HG03097 (cell line): Measurements from ENCODE around the gene CDC42EP4.
"Not testable (repeated sequence)": the region's sequence is repeated elsewhere in the genome, so short reads cannot be mapped to it uniquely, and the experiment has no call there.

Source experiments
- ATAC-seq: cut with Tn5 transposase; IDR thresholded peaks from one replicate; pipeline ENCODE4 v1.9.1; 2021; ENCODE audit not compliant: unreplicated experiment, low FRiP score

The CDC42EP4 gene

DNA sequence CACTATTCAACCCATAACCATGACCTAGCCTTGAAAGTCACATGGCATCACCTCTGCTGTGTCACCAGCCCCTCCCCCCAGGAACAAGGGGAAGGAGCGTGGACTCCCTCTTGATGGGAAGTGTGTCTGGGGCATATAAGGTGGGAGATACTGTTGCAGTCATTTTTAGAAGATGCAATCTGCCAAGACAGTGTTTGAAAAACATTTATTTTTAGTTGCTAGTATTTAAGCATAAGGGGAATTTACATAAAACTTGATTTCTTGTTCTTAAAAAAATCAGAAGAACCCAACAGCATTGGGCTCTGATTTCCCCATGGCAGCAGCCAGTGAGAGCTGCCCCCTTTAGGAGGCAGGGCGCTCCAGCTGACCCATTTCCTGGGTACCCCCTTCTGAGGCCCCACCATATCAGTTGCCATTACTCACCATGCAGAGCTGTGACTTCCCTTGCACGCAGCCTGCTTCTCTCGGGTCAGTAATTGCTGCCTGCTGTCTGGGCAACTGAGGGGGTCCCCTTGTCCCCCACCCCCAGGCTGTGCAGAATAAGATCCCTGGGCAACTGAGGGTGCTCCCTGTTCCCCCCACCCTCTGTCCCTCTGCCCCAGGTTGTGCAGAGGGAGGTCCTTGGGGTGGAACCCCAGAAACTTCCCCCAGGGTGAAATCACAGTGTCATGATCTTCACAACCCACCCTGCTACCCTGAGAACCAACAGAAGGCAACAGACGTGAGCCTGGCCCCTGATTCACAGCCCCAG, 11.8 kb upstream of the CDC42EP4 start:
- no peak for ATAC-seq

DNA sequence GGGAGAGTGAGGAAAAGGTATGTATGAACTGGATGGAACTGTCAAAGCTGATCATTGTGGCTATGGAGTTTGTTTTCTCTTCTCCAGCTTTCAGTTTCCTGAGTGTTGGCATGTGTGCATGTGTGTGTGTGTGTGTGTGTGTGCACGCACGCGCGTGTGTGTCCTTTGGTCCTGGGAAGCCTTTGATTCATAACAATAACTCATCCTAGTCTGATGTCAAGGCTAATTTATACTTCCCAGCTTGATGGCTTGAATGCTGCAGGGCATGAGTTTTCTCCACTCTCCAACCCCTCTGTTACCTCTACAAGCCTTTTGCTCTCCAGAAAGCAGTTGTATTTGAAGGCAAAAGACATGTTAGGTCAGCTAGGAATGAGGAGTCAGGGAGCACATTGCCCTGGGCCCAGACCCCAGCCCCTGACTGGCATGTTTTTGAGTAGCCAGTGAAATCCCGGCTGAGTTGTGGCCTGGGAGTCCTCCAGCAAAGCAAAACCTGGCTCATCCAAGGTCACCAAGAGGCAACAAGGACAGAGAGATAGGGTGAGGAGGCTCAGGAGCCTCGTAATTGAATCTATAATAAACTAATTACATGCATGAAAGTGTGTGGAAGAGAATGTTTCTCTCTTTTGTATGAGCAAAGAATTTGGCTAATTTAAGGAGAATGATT, 8.9 kb upstream of the CDC42EP4 start:
- no peak for ATAC-seq

DNA sequence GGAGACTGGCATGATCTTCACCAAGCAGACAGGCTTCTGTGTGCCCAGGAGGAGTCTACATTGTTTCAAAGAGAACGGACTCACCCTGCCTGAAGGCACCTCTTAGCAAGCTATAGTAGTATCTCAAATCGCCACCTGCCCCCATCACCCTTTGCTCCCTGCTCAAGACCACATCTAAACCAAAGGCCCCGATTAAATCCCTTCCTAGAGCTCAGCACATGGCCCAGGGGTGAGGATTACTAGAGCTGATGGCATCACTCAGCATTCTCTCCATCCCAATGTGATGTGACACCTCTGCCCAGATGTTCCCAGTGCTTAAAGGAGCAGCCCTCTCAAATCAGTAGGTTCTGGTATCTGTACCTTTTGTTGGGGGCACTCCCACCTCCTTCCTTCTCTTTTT, 8.0 kb upstream of the CDC42EP4 start:
- no peak for ATAC-seq

DNA sequence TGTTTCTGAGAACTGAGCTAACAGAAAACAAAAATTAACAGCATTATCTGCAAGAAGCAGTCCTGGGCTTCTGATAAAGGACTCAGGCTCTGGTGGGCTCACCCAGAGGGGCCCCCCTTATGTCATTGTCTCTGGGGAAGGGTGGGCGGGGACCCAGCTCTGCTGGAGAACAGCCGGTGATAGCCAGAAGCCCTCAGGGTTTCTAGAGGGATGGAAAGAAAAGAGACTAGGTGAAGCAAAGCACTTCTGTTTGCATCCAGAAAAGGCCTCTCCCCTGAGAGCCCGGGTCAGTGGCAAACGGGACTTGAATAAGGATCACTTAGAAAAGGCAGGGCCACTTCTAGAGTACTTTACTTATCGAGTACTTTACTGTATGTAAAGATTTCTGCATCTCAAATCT, 7.0 kb upstream of the CDC42EP4 start:
- ATAC-seq: no peak

DNA sequence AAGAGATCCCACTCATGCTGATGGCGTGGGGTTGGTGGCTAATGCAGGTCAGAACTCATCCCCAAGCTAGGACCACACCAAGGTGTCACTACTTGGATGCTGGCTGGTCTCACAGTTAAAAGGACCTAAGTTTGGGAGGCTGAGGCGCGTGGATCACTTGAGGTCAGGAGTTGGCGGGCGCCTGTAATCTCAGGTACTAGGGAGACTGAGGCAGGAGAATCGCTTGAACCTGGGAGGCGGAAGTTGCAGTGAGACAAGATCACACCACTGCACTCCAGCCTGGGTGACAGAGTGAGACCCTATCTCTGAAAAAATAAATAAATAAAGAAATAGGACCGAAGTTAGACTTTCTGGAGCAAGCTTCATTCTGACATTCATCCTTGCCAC, 6.6 kb upstream of the CDC42EP4 start:
- no peak for ATAC-seq

DNA sequence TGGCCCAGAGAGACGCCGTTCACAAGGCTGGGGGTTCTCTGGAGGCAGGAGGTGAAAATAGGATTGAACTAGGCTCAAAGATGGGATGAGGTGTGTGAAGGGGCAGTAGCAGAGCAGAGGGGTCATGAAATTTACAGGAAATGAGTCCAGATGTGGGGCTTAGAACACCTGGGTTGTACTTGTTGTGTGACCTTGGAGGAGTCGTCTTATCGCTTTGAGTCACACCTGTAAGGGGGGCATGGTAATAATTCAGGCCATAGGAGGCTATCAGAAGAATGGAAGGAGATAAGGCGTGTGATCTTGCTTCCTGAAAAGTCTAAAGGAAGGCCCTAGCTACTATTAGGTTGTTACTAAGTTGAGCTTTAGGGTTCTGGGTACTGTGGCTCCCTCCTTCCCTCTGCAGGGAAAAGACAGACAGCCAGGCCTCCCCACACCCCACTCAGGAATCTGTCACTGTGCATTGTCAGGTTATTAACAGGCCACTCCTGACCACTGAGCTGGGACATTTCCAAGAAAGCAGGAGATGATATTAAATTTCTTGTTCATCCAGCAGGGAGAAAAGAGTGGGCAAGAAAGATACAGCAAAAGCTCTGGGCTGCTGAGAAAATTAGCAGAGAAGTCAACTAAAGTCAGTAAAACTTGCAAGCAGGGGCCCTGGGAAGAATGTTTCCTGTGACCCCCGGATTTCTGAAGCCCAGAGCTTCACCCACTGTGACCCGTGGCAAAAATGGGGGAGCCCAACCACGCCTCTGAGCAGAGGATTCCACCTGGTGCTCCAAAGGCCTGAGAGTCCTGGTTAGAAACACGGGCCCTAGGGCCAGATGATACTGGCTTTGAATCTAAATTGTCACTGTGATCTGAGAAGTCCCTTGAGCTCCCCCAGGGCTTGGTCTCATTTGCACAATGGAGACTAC, 6.0 kb upstream of the CDC42EP4 start:
- no peak for ATAC-seq

DNA sequence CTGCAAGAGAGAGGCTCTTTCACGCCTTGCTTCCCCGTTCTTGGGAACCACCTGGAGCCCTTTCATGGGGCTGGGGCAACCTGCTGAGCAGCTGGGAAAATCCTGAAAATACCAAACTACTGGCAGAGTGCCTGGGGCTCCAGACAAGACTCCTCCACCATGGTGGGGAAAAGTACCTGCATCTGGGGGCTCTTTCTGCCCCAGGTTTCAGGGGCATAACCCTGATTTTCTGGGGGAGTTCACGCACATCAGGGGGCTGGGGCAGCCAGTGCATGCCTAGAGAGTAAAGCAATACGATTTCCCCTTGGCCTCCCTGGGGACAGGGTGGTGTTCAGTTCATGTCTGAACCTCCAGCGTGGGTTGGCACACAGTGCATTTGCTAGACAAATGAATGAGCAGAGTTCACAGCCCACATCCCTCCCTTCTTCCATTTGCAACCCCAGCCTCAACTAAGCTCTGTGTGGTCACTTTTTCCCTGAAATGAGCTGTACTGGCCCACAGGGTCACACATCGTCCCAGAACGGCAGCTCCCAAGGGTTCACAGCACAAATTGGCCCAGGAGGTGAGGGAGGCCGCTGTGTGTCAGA, 5.2 kb upstream of the CDC42EP4 start:
- ATAC-seq: peak; percentile 42

DNA sequence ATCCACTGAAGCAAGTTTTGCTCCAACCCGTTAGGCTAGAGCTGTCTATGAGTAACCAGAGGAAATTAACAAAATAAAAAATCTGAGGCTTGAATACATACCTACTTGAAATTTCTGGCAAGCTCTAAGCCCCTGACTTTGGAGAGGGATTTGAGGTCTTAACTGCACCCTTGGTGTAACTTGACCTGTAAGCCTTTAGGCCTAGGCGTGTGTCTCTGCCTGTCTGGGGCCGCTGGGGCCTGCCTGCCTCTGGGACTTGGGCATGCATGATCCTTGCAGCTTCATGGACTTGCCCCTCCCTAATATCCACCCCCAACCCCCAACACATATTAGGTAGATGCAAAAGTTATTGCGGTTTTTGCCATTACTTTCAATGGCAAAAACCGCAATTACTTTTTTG, 3.7 kb upstream of the CDC42EP4 start:
- ATAC-seq: no peak

DNA sequence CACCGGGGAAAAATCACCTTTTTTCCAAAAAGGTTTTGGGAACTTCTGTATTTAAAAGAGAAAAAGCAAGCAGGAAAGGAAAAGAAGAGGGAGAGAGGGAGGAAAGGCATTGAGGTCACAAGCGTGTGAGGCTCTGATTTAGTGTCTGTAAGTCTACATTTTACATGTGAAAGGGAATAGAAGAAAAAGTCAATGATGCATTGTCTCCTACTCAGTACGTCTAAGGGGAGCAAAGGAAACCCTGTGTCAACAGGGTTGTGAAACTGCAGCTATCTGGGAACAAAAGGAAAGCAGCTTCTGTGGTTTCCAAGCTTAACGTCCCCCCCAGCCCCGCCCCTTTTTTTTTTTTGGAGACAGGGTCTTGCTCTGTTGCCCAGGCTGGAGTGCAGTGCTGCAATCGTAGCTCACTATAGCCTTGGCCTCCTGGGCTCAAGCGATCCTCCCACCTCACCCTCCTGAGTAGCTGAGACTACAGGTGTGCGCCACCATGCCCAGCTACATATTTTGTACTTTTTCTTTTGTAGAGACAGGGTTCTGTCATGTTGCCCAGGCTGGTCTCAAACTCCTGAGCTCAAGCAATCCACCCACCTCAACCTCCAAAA, 1.8 kb upstream of the CDC42EP4 start:
- ATAC-seq: no peak

DNA sequence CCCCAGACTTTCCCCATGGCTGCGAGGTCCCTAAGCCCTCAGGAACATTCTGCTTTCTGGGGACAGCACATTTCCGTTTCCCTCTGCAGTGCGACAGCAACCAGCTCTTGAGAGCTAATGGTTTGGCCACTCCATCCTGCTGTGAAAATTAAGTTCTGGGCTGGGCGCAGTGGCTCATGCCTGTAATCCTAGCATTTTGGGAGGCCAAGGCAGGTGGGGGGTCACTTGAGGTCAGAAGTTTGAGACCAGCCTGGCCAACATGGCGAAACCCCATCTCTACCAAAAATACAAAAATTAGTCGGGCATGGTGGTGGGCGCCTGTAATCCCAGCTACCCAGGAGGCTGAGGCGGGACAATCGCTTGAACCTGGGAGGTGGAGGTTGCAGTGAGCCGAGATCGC, 1.1 kb upstream of the CDC42EP4 start:
- ATAC-seq: not testable (repeated sequence)

DNA sequence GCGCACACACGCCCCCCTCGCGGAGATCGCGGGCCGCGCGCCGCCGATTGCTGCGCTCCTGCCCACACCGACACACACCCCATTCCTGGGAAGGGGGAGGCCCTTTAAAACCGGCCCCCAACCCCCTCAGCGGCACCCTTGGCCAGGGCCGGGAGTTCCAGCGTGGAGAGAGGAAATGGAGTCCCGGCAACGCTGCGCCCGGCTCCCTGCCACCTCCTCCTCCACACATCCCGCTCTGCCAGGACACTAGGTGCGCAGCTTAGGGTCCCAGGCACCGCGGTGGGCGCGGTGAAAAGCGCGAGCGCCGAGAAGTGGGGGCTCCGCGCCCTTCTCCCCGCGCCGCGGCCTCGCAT, 397 bp downstream of the CDC42EP4 start:
- ATAC-seq: peak; percentile 0

DNA sequence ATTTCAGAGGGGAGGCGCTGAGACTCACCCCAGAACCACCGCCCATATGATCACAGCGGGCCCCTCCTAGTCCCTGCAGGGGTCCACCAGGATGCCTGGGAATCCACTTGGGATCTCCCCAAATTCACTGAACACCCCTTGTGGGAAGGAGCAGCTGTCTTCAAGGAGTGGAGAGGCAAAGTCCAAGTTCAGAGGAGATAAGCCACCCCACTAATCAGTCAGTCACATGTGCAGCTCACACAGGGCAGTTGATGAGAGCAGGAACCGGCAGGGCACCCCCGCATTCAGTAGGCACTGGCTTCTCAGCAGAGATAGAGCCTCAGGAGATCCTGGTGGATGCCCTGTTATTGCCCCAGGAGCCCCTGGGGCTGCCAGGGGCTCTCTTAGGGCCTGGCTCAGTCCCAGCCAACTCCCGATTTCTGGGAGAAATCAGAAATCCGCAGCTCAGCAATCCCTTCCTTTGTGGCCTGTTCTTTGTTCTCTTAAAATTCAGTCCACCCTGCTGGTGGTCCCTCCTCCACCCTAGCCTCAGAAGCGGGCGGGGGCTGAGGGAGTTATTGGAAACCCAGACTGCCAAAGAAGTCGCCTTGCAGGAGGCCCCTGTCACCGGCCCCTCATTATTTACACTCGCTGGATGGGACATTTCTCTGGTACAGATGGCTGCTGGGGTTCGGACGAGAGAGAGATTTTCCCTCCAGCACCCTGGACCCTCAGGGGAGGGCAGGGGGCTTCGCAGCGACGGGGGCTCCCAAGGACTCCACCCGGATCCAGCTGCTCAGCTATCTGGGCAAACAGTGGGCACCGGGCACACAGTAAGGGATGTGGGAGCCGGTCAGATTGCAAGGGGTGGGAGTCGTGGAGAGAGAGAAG, 1.8 kb downstream of the CDC42EP4 start:
- no peak for ATAC-seq

DNA sequence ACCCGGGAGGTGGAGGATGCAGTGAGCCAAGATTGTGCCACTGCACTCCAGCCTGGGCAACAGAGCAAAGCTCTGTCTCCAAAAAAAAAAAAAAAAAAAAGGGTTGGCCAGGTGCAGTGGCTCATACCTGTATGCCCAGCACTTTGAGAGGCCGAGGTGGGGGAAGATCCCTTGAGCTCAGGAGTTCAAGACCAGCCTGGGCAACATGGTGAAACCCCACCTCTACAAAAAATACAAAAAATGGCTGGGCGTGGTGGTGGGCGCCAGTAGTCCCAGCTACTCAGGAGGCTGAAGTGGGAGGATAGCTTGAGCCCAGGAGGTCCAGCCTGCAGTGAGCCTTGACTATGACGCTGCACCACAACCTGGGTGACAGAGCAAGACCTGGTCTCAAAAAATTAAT, 2.8 kb downstream of the CDC42EP4 start:
- not testable (repeated sequence) for ATAC-seq

DNA sequence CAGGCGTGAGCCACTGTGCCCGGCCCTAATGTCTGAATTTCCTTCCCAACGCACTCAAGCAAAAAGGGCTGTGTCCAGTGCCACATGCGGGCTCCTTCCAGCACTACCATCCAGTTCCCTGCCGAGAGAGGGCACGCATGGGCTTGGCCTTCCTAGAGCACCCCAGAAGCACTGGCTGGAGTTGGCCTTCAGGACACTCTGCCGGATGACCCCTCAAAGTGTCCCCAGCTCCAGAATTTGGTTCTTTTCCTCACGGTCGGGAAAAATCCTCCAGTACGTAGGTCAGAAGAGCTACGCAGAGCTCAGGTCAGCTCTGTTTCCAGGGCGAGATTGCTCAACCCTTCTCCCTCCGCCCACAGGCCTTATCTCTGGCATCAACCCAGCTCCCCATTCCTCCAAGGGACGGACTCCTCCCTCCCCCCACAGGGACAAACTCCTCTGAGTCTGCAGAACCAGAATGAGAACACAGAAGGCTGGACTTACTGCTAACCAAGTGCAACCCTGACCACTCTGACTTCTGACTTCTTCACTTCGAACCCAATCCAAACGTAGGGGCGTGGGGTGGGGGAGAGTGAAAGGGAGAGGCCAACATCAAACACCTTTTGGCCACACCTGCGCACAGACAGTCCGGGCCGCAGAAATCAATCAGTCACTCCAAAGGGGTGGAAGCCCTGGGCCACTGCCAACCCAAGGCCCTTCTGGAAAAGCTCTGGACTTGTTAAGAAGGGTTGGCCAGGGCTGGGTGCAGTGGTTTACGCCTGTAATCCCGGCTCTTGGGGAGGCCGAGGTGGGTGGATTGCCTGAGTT, 3.6 kb downstream of the CDC42EP4 start:
- ATAC-seq: no peak

DNA sequence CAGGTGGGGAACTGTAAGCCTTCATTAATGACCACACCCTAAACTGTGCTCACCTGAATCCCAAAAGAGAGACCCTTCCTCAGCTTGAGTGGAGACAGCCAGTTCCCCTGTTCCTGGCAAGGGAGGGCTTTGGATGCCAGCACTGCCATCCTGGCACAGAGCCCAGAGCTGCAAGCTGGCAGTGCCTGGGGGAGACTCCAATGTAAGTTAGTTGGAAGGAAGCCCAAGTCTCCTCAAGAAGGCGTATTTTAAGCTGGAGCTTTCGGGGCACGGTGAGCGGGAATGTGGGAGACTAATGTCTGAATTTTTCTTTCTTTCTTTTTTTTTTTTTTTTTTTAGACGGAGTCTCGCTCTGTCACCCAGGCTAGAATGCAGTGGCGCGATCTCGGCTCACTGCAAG, 4.7 kb downstream of the CDC42EP4 start:
- ATAC-seq: no peak

DNA sequence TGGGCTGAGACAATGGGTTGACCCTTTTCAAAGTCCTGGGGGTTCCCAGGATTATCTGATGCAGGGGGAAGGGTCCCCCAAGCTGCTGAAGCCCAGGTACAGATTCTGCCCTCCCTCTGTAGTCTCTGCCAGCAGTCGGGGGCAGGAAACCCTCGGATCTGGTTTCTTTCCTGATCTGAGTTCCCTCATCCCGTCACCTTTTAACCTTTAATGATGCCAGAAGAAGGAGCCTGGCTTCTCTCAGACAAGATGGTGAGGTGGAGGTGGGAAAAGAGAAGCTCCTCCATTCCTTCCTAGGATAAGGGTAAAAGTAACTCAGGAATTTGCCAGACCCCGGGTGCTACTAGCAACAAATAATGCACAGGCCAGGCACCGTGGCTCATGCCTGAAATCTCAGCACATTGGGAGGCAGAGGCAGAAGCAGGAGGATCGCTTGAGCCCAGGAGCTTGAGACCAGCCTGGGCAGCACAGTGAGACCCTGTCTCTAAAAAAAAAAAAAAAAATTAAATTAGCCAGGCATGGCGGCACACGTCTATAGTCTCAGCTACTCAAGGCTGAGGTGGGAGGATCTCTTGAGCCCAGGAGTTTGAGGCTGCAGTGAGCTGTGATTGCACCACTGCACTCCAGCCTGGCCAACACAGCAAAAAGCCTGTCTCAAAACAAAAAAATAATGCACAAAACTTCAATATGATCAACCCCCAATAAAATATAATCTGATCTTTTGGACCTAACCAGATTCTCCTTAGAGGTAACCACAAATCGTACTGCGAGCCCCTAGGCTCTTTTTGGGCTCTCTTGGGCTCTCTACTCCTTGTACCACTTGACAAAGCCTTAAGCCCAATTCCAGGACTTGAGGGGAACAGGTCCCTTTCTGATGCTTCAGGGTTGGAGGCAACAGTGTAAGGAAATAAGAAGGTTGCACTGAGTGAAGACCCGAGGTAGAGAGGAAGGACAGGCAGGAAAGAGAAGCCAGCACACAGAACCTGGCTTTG, 5.7 kb downstream of the CDC42EP4 start:
- ATAC-seq: no peak

DNA sequence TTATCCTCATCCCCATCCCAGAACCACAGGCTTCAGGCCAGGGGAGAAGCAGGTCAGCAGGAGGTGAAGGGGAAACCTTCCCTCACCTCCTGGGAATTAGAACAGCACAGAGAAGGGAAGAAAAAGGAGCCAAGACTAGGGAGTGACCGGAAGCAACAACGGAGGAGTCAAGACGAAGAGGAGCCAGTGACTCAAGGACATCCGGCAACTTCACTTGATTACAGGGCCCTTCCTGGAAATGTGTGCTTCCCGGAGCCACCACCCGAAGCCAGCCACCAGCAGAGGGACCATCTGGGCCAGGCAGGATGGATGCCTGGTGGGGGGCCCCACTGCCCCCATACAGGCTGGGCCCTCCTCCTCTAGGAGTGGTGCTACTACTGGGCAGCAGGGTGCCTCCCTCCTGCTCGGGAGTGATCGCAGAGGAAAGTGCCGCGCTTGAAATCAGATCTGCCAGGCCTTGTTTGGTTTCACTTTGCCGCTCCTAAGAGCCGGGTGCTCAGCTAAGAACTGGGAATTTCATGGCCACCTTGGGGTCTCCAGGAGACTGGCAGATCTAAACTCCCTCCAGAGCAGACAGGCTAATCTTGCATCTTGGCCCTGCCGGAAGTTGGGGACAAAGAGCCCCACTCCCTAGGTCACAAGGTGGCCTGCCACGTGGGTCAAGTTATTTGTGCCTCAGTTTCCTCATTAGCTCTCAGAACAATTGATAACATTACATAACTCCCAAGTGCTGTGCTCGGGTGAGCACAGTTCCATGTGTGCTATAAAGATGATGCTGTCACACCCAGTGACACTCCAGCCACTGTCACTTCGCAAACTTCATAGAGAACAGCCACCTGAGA, 6.6 kb downstream of the CDC42EP4 start:
- ATAC-seq: no peak
